Stimulated activated CD4-positive, alpha-beta T cell treated with anti-CD3 and anti-CD28 coated beads, Interleukin-4, amount 100 ng/mL, for 1 hour (primary cell): ENCODE data around the gene BTD.

ENCODE experiments used
- DNase-seq: peaks from one replicate; pipeline ENCODE4 v3.0.0-alpha.2; 2020

BTD gene

GRCh38 chr3:15679306-15679705 lies 77.8 kb downstream of the BTD start:
- no peak for DNase-seq

GRCh38 chr3:15681668-15682067 lies 80.1 kb downstream of the BTD start:
- no peak for DNase-seq

GRCh38 chr3:15682561-15683185 lies 81.1 kb downstream of the BTD start:
- no peak for DNase-seq

GRCh38 chr3:15683253-15683652 lies 81.7 kb downstream of the BTD start:
- DNase-seq: no peak

- DNase-seq: no peak
Observed at GRCh38 chr3:15685927-15686326, 84.4 kb downstream of the BTD start.

GRCh38 chr3:15690230-15690629 lies 88.7 kb downstream of the BTD start:
- DNase-seq: no peak

GRCh38 chr3:15690748-15691147 lies 89.2 kb downstream of the BTD start:
- no peak for DNase-seq

GRCh38 chr3:15693355-15693754 lies 91.8 kb downstream of the BTD start:
- no peak for DNase-seq

- DNase-seq: no peak
Observed at GRCh38 chr3:15694628-15695027, 93.1 kb downstream of the BTD start.
